GM12891 (cell line): ENCODE results near the gene CRYBA1.
A peak's percentile ranks its signal among the peaks of the same experiment; 100 is the strongest.

Source experiments
- PAX5 ChIP-seq: IDR thresholded peaks from 2 replicates; pipeline ENCODE4 v1.6.1; 2011; ENCODE audit warnings: low read length, moderate library complexity, mild to moderate bottlenecking; ENCODE audit not compliant: insufficient read depth, severe bottlenecking
- POLR2A ChIP-seq: IDR thresholded peaks from 2 replicates; pipeline ENCODE4 v1.6.1; 2011; ENCODE audit warnings: low read depth, low read length, control low read depth
- POLR2AphosphoS5 ChIP-seq: IDR thresholded peaks from 2 replicates; pipeline ENCODE4 v1.6.1; 2011; ENCODE audit warnings: low read depth, low read length, control low read depth
- SPI1 ChIP-seq: IDR thresholded peaks from 2 replicates; pipeline ENCODE4 v1.6.1; 2011; ENCODE audit warnings: low read depth, low read length, control low read depth
- TAF1 ChIP-seq: IDR thresholded peaks from 2 replicates; pipeline ENCODE4 v1.6.1; 2011; ENCODE audit warnings: low read depth, low read length, control low read depth

DNA sequence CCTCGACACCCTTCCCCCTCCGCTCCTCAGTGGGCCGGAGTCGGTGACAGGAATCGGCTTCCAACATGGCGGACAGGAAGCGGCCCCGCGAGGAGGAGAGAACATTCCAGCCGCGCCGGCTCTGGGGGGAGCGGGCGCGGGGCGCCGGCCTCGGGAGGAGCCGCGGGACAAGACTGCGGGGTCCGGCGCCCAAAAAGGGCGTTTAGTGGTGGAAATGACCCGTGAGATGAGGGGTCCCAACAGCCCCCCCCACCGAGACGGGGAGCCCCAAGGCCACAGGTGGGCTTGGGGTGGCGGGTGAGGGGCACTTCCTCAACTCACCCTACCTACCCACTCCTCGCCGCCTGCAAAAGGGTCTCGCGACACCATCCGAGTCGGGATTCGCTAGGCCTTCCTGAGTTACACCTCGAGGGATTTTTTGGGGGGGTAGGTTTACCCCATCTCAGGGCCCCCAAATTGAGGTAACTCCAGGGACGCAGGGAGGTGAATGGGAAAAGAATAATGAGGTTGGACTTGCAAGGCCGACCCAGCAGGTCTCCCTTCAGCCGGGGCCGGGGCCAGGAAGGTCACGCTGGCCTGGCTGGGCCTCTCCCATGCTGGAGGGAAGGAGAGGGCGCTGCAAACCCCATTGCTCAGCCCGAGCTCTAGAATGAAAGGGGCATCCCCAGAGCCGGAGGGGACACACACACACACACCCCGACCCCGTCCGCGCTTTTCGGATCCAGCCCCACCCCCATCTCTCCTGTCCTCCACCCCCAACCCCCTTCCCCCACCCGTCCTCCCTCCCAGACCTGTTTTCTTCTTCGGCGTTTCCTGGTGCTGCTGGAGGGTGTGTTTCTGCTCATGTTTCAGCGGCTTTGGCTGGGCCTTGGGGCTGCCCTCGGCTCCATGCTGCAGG lies 46.6 kb downstream of the CRYBA1 start:
- no peak; the same call in 1 of the 2 replicates for TF ChIP-seq POLR2AphosphoS5
- TF ChIP-seq POLR2A = no peak
- TF ChIP-seq SPI1 = no peak
- peak; percentile 36; the same call in 1 of the 2 replicates for TF ChIP-seq TAF1
- TF ChIP-seq PAX5 = no peak
